ENCODE data around the gene MYH14.
"Not testable (repeated sequence)": the region's sequence is repeated elsewhere in the genome, so short reads cannot be mapped to it uniquely, and the experiment has no call there.

The MYH14 gene

DNA sequence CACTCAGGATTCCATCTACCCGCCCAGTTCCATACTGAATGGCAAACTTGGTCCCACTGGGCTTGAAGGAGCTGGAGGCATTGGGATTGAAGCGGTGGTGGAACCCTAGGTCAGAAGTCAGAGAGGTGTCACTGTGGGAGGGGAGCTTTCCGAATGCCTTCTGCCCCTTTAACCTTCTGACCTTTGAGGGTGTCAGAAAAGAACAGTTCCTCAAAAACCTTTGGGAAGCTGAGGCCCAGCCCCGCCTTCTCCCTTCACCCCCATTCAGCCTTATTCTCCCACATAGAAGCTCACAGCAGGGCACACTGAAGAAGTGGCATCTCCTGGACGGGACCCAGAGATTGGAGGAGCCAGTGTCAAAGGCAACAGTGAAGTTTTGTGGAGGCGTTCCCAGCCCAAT, 133.6 kb downstream of the MYH14 start:
- not testable (repeated sequence) for DNase-seq

GRCh38 chr19:50340331-50340730, 136.9 kb downstream of the MYH14 start:
- no peak for DNase-seq

DNA sequence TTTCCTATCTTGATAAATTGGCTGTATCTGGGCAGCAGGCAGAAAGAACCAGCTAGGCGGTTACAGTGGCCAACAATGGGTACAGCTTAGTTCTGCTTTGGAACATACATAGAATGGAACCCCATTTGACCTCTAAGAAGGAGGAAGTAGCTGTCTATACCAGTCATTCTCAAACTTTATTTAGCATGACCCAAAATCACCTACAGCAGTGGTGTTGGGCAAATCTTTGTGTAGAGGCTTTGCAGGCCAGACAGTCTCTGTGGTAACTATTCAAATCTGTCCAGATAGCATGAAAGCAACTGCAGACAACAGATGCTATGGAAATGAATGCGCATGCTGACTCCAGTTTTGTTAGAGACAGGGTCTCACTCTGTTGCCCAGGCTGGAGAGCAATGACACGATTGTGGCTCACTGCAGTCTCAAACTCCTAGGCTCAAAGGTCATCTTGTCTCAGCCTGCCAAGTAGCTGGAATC, 137.7 kb downstream of the MYH14 start:
- no peak for DNase-seq

GRCh38 chr19:50344661-50345318, 141.4 kb downstream of the MYH14 start:
- no peak for DNase-seq

- not testable (repeated sequence) for DNase-seq
Measured at GRCh38 chr19:50347089-50347581, 143.7 kb downstream of the MYH14 start.

DNA sequence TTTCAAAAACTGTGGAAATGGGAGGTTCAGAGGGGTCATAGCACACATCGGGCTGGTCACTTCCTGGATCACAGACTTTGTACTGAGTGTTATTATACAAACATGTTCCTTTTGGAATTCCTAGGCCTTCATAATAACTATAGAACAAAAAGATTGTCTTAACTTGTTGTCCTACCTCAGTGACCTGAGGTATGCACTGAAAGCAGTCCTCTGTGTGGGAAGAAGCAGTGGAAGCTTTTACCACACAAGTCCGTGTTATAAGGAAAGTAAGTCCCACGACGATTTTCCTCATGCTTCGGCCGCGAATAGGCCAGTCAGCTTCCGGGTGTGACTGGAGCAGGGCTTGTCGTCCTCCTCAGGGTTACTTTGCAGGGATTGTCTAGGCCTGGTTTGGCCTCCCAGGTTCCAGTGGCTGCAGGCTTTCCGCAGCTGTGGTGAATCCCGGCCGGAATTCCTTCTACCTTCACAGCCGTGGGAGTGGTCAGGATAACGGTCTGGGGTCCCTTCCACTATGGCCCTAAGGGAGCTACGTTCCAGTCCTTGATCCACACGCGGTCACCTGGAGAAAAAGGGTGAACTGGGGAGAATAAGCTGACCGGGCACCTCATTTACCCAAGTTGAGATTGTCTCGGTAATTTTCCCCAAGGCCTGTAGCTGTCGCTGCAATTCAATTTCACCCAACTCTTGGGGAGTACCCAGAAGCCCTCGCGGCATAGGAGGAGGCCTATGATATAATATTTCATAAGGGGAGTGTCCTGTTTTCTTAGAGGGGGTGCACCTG, 146.0 kb downstream of the MYH14 start:
- DNase-seq: no peak

GRCh38 chr19:50352242-50352641, 148.8 kb downstream of the MYH14 start:
- DNase-seq: no peak

GRCh38 chr19:50353487-50353880, 150.1 kb downstream of the MYH14 start:
- DNase-seq: not testable (repeated sequence)

DNA sequence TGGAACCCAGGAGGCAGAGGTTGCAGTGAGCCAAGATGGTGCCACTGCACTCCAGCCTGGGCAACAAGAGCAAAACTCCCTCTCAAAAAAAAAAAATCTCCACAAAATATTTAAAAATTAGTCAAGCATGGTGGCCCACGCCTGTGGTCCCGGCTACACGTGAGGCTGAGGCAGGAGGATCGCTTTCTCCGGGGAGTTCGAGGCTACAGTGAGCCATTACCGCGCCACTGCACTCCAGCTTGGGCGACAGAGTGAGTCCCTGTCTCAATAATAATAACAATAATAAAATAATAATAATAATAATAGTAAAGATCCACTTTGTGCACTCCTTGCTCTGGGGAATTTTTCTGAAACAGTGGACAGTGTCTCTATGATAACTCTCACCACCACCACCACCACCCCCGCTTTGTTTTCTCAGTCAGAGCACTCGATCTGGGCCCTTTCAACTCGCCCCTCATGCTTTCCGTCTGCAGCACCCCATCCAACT, 153.3 kb downstream of the MYH14 start:
- DNase-seq: no peak

DNA sequence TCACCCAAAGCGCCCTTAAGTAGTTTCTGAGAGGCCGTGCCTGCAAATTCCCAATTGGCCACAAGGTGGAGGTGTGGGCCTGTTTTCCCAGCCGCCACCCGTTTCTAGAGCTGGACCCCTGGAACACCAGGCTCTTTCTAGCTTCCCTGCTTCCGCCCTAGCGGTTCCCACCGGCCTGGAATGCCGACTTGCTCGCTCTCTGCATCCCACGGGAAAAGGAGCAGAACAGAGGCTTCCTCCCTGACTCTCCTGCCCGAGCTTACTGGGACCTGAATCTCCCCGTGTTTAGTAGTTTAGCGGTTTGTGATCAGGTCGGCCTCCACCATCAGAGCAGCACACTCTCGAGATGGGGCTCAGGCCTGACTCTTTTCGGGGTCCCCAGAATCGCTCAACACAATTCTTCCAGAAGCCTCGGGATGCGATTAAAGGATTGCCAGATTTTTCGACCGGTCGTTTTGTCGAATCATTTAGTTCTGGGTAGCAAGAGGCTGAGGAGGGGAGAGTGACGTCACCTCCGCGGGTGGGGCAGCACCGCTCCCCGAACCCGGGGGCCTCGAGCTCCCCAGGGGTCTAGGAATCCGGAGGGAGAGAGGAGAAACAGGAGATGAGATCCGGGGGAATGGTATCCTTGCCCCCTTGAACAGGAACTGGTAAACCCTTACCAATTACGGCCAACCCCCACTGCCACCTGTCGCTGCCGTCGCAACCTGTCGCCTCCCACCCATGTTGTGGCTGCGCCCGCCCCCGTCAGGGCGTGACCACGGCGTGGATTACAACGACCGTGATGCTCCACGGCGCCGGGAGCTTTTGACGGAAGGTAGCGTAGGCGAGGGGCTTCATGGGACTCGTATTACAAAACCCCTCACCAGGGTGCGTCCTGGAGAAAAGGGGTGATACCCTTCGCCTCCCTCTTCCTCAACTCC, 154.0 kb downstream of the MYH14 start:
- peak; percentile 61 for DNase-seq

- DNase-seq: no peak
Measured at GRCh38 chr19:50358483-50359327, 155.3 kb downstream of the MYH14 start.

GRCh38 chr19:50359328-50359818, 156.0 kb downstream of the MYH14 start:
- DNase-seq: no peak

All from NCI-H1694 treated with DMSO at 0.1 percent for 48 hours (cell line).